ENCODE results near the gene ARHGAP44.

GRCh38 chr17:12995106-12995895 lies 206.0 kb downstream of the ARHGAP44 start:
- no peak for TF ChIP-seq TAF1 (IDR thresholded peaks at IDR 0.05; ENCODE audit: borderline replicate concordance, low read depth, low read length)
- no peak for TF ChIP-seq POLR2A (IDR thresholded peaks at IDR 0.05; ENCODE audit: low read depth, low read length)
- TF ChIP-seq POLR2AphosphoS5 (IDR thresholded peaks at IDR 0.05; ENCODE audit: low read depth, low read length), result no peak; the same call in 1 of the 2 replicates
